Measurements from ENCODE around the gene ZNF598.

ZNF598 gene

GRCh38 chr16:2038382-2039231 lies 29.0 kb upstream of the ZNF598 start:
- no peak for TF ChIP-seq CTCF (IDR thresholded peaks at IDR 0.05; ENCODE audit: low read depth, low read length)
- Histone ChIP-seq H3K36me3 (peaks cover 21% of the 10 kb centered on the region), H3K9me3 (ENCODE audit: severe bottlenecking) (no peaks in the 10 kb centered on the region), H3K27me3 (ENCODE audit: insufficient read depth, low read depth, severe bottlenecking) (no peaks in the 10 kb centered on the region), H3K4me3 (ENCODE audit: low read depth, low read length) (no peak overlapping the region), H3K27ac (peak overlapping the region; percentile 97)
- DNase-seq: no peak

GRCh38 chr16:2037647-2038381 lies 28.2 kb upstream of the ZNF598 start:
- H3K9me3 ChIP-seq (ENCODE audit: severe bottlenecking): no peaks in the 10 kb centered on the region
- TF ChIP-seq CTCF (IDR thresholded peaks at IDR 0.05; ENCODE audit: low read depth, low read length): no peak
- H3K4me3 ChIP-seq (ENCODE audit: low read depth, low read length): no peak overlapping the region
- no peaks in the 10 kb centered on the region for H3K27me3 ChIP-seq (ENCODE audit: insufficient read depth, low read depth, severe bottlenecking)
- DNase-seq: no peak
- peaks cover 18% of the 10 kb centered on the region for H3K36me3 ChIP-seq
- no peak overlapping the region; the same call in 1 of the 2 replicates for H3K27ac ChIP-seq

- TF ChIP-seq CTCF (IDR thresholded peaks at IDR 0.05; ENCODE audit: low read depth, low read length): no peak
- DNase-seq: no peak
- peaks cover 20% of the 10 kb centered on the region for H3K36me3 ChIP-seq
- H3K27ac ChIP-seq: no peak overlapping the region
- no peaks in the 10 kb centered on the region for H3K9me3 ChIP-seq (ENCODE audit: severe bottlenecking)
- no peaks in the 10 kb centered on the region for H3K27me3 ChIP-seq (ENCODE audit: insufficient read depth, low read depth, severe bottlenecking)
- no peak overlapping the region for H3K4me3 ChIP-seq (ENCODE audit: low read depth, low read length)
These were observed 27.5 kb upstream of the ZNF598 start for GRCh38 chr16:2037115-2037514.

GRCh38 chr16:2036200-2036966 lies 26.8 kb upstream of the ZNF598 start:
- Histone ChIP-seq H3K27me3 (ENCODE audit: insufficient read depth, low read depth, severe bottlenecking) (no peaks in the 10 kb centered on the region), H3K4me3 (ENCODE audit: low read depth, low read length) (no peak overlapping the region), H3K27ac (no peak overlapping the region), H3K9me3 (ENCODE audit: severe bottlenecking) (no peaks in the 10 kb centered on the region), H3K36me3 (peaks cover 22% of the 10 kb centered on the region)
- no peak for TF ChIP-seq CTCF (IDR thresholded peaks at IDR 0.05; ENCODE audit: low read depth, low read length)
- no peak for DNase-seq

GRCh38 chr16:2035431-2036199 lies 26.0 kb upstream of the ZNF598 start:
- Histone ChIP-seq H3K9me3 (ENCODE audit: severe bottlenecking) (no peaks in the 10 kb centered on the region), H3K27me3 (ENCODE audit: insufficient read depth, low read depth, severe bottlenecking) (no peaks in the 10 kb centered on the region), H3K36me3 (peaks cover 26% of the 10 kb centered on the region), H3K4me3 (ENCODE audit: low read depth, low read length) (no peak overlapping the region), H3K27ac (no peak overlapping the region)
- no peak for TF ChIP-seq CTCF (IDR thresholded peaks at IDR 0.05; ENCODE audit: low read depth, low read length)
- DNase-seq: no peak
